WERI-Rb-1 (cell line): ENCODE measurements around the gene MMRN2.

Experiments used
- DNase-seq: peaks from one replicate; pipeline ENCODE4 v3.0.0-alpha.2; 2020
- H3K27ac ChIP-seq: fragments of 250-450 bp; sonication (Bioruptor Pico); 2 replicates; pipeline ENCODE4 v1.5.1; 2020; ENCODE audit warnings: mild to moderate bottlenecking, moderate library complexity
- H3K27me3 ChIP-seq: fragments of 250-450 bp; sonication (Bioruptor Pico); 2 replicates; pipeline ENCODE4 v1.5.1; 2021; ENCODE audit warnings: mild to moderate bottlenecking, low read depth, moderate library complexity; ENCODE audit not compliant: insufficient read depth, severe bottlenecking
- H3K36me3 ChIP-seq: fragments of 250-450 bp; sonication (Bioruptor Pico); 2 replicates; pipeline ENCODE4 v1.5.1; 2020; ENCODE audit warnings: mild to moderate bottlenecking, moderate library complexity
- H3K4me3 ChIP-seq: 2 replicates; pipeline ENCODE4 v1.5.1; 2011; ENCODE audit warnings: low read depth, mild to moderate bottlenecking, control low read depth, low read length
- H3K9me3 ChIP-seq: fragments of 250-450 bp; sonication (Bioruptor Pico); 2 replicates; pipeline ENCODE4 v1.5.1; 2021; ENCODE audit warnings: mild to moderate bottlenecking, moderate library complexity; ENCODE audit not compliant: severe bottlenecking
- CTCF ChIP-seq: IDR thresholded peaks from 2 replicates; pipeline ENCODE4 v1.5.1; 2011; ENCODE audit warnings: low read depth, mild to moderate bottlenecking, control low read depth, inconsistent platforms, low read length

The MMRN2 gene

GRCh38 chr10:86965986-86966654 lies 8.7 kb upstream of the MMRN2 start:
- TF ChIP-seq CTCF: no peak
- peak overlapping the region; percentile 81 for H3K27ac ChIP-seq
- H3K9me3 ChIP-seq: no peaks in the 10 kb centered on the region
- no peak overlapping the region for H3K4me3 ChIP-seq
- H3K27me3 ChIP-seq: no peaks in the 10 kb centered on the region
- no peak for DNase-seq
- no peaks in the 10 kb centered on the region for H3K36me3 ChIP-seq

- DNase-seq: no peak
- no peaks in the 10 kb centered on the region for H3K36me3 ChIP-seq
Observed at GRCh38 chr10:86964847-86965190, 7.4 kb upstream of the MMRN2 start.

GRCh38 chr10:86964061-86964846 lies 6.8 kb upstream of the MMRN2 start:
- H3K4me3 ChIP-seq: no peak overlapping the region
- peak overlapping the region; percentile 53 for H3K27ac ChIP-seq
- no peaks in the 10 kb centered on the region for H3K27me3 ChIP-seq
- no peak for TF ChIP-seq CTCF
- no peak for DNase-seq
- H3K9me3 ChIP-seq: no peaks in the 10 kb centered on the region
- no peaks in the 10 kb centered on the region for H3K36me3 ChIP-seq

More at GRCh38 chr10:86964847-86965190, 7.4 kb upstream of the MMRN2 start:
- H3K9me3 ChIP-seq: no peaks in the 10 kb centered on the region
- H3K27ac ChIP-seq: no peak overlapping the region
- H3K4me3 ChIP-seq: no peak overlapping the region
- TF ChIP-seq CTCF: no peak
- no peaks in the 10 kb centered on the region for H3K27me3 ChIP-seq

DNA sequence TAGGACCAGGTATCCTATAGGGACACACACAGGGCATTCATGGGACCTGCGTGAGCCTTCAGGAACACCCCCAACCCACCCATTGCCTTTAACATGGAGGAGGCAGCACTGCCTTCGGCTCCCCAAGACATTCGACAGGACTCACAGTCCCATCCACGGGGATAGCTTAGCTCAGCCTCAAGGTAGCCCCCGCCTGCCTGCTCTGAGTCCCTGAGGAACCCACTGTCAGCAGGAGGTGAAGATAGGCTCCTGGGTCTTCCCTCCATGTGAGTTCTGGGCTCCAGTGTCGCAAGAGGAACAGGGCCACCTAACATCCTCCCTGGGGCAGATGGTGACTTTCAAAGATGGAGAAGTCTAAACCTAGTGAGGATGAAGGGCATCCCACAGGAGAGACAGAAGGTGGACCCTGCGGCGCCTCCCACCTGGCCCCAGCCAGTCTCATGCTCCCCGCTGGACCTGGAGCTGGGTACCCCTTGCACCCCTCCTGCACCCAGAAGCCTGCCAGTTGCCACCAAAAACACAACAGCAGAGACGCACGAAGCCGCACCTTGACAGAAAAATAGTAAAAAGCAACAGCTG lies 6.0 kb upstream of the MMRN2 start:
- Histone ChIP-seq H3K27me3 (no peaks in the 10 kb centered on the region), H3K27ac (peak overlapping the region; percentile 53), H3K36me3 (no peaks in the 10 kb centered on the region), H3K4me3 (no peak overlapping the region), H3K9me3 (no peaks in the 10 kb centered on the region)
- no peak for TF ChIP-seq CTCF
- no peak for DNase-seq

DNA sequence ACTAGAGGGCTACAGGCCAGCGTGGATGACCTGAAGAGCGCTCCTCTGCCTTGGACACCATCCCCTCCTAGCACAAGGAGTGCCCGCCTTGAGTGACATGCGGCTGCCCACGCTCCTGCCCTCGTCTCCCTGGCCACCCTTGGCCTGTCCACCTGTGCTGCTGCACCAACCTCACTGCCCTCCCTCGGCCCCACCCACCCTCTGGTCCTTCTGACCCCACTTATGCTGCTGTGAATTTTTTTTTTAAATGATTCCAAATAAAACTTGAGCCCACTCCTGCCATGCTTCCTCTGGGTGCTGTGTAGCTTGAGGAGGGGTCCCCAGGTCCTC lies 5.5 kb upstream of the MMRN2 start:
- DNase-seq: no peak
- Histone ChIP-seq H3K36me3 (no peaks in the 10 kb centered on the region), H3K27me3 (no peaks in the 10 kb centered on the region), H3K9me3 (no peaks in the 10 kb centered on the region), H3K27ac (no peak overlapping the region; the same call in 1 of the 2 replicates), H3K4me3 (no peak overlapping the region)
- no peak for TF ChIP-seq CTCF
